HL-60 (cell line): ENCODE results near the gene TRH.

Experiments
- CTCF ChIP-seq: IDR thresholded peaks from one replicate; pipeline ENCODE4 v1.5.1; 2011; ENCODE audit warnings: low read length, control low read depth, inconsistent platforms; ENCODE audit not compliant: insufficient read depth
- REST ChIP-seq: IDR thresholded peaks from 2 replicates; pipeline ENCODE4 v1.6.1; 2012; ENCODE audit warnings: low read depth; ENCODE audit not compliant: insufficient replicate concordance

GRCh38 chr3:129947538-129948240 lies 26.8 kb upstream of the TRH start:
- TF ChIP-seq REST: no peak
- no peak for TF ChIP-seq CTCF
